Measurements from ENCODE around the gene CBFA2T2. TPM values are rescaled to one million over a fixed set of nuclear protein-coding genes. Genes with fewer than 3 reads are reported as not detected.
"Not testable (repeated sequence)": the region's sequence is repeated elsewhere in the genome, so short reads cannot be mapped to it uniquely, and the experiment has no call there.

Gene CBFA2T2
- total and polyA plus RNA-seq, 8 donors = 2.9 to 29.9 (median 12.0) TPM

- H3K4me1 ChIP-seq = peaks cover 0 to 31% (median 15%) of the 10 kb centered on the region in 4 donors
- peak in 1 of 2 donors; percentile 74 for DNase-seq
- no peaks in the 10 kb centered on the region for H3K9me3 ChIP-seq
- WGBS, 5 donors = 68 to 81% (median 76%) methylated on average over 8 of the region's 8 CpGs
- peak overlapping the region in 3 of 5 donors; percentile 15 to 65 (median 27) for H3K27ac ChIP-seq
- H3K36me3 ChIP-seq = no peaks in the 10 kb centered on the region
- H3K4me3 ChIP-seq = no peak overlapping the region
- TF ChIP-seq CTCF (IDR thresholded peaks at IDR 0.05) (no peak), POLR2AphosphoS5 (IDR thresholded peaks at IDR 0.05) (no peak), EP300 (IDR thresholded peaks at IDR 0.05) (no peak)
- intact Hi-C loops (cut with DNase I; ENCODE audit: low total_unique reads) = no loop called here
- no peaks in the 10 kb centered on the region for H3K27me3 ChIP-seq
Measured at GRCh38 chr20:33697129-33697528, 207.2 kb downstream of the CBFA2T2 start.

GRCh38 chr20:33698966-33699365 is 209.1 kb downstream of the CBFA2T2 start:
- 93 to 99% (median 97%) methylated on average over 8 to 23 of the region's 27 CpGs; no CpG with 5 or more reads in 1 of the 5 donors for WGBS, 5 donors
- DNase-seq; H3K36me3 ChIP-seq; intact Hi-C loops (cut with DNase I; ENCODE audit: low total_unique reads); H3K9me3 ChIP-seq; H3K27me3 ChIP-seq; H3K27ac ChIP-seq; H3K4me3 ChIP-seq: not testable (repeated sequence)
- H3K4me1 ChIP-seq = peaks cover 0 to 27% (median 15%) of the 10 kb centered on the region in 4 donors

Other genes starting within 250 kb of the CBFA2T2 start
- gene BPIFB1, start 206.9 kb upstream of the CBFA2T2 start, total RNA-seq = 10 to 100 TPM in 4 of 5 donors, not detected in 1; 20.2 to 58.9 (median 44.5) TPM
- gene BPIFB1, start 206.9 kb upstream of the CBFA2T2 start, polyA plus RNA-seq = 100 to 1,000 TPM in 1 of 3 donors, 10 to 100 TPM in 1, 1 to 10 TPM in 1; 2.3 to 169 (median 22.7) TPM
- 10 to 100 TPM; 12.0 to 30.7 (median 14.6) TPM for gene CDK5RAP1, start 88.6 kb upstream of the CBFA2T2 start, total RNA-seq
- gene CDK5RAP1, start 88.6 kb upstream of the CBFA2T2 start, polyA plus RNA-seq = 10 to 100 TPM; 21.7 to 38.7 (median 31.0) TPM
- gene SNTA1, start 46.3 kb upstream of the CBFA2T2 start, total RNA-seq = 10 to 100 TPM in 4 of 5 donors, 1 to 10 TPM in 1; 8.8 to 40.8 (median 27.4) TPM
- gene SNTA1, start 46.3 kb upstream of the CBFA2T2 start, polyA plus RNA-seq = 10 to 100 TPM; 16.0 to 23.5 (median 21.7) TPM
- gene C20orf144, start 172.2 kb downstream of the CBFA2T2 start, total RNA-seq = not detected
- gene C20orf144, start 172.2 kb downstream of the CBFA2T2 start, polyA plus RNA-seq = under 1 TPM in 2 of 3 donors, not detected in 1; 0.19 to 0.31 TPM
- gene ACTL10, start 176.8 kb downstream of the CBFA2T2 start, total RNA-seq = 10 to 100 TPM in 1 of 5 donors, 1 to 10 TPM in 3, not detected in 1; 1.1 to 12.3 (median 1.3) TPM
- gene ACTL10, start 176.8 kb downstream of the CBFA2T2 start, polyA plus RNA-seq = 1 to 10 TPM; 1.4 to 2.9 (median 2.4) TPM
- gene NECAB3, start 184.3 kb downstream of the CBFA2T2 start, total RNA-seq = 100 to 1,000 TPM in 3 of 5 donors, 10 to 100 TPM in 2; 28.1 to 335 (median 113) TPM
- gene NECAB3, start 184.3 kb downstream of the CBFA2T2 start, polyA plus RNA-seq = 10 to 100 TPM; 31.4 to 60.0 (median 51.3) TPM
- 10 to 100 TPM in 2 of 5 donors, 1 to 10 TPM in 3; 2.3 to 24.9 (median 4.2) TPM for gene E2F1, start 196.3 kb downstream of the CBFA2T2 start, total RNA-seq
- 1 to 10 TPM; 2.3 to 8.1 (median 4.9) TPM for gene E2F1, start 196.3 kb downstream of the CBFA2T2 start, polyA plus RNA-seq
- 10 to 100 TPM in 2 of 5 donors, 1 to 10 TPM in 2, under 1 TPM in 1; 0.72 to 36.8 (median 6.1) TPM for gene PXMP4, start 230.2 kb downstream of the CBFA2T2 start, total RNA-seq
- 1 to 10 TPM; 4.0 to 5.9 (median 5.4) TPM for gene PXMP4, start 230.2 kb downstream of the CBFA2T2 start, polyA plus RNA-seq
- gene ZNF341, start 241.9 kb downstream of the CBFA2T2 start, total RNA-seq = 1 to 10 TPM in 4 of 5 donors, under 1 TPM in 1; 0.58 to 6.2 (median 1.3) TPM
- 1 to 10 TPM; 1.4 to 3.7 (median 2.4) TPM for gene ZNF341, start 241.9 kb downstream of the CBFA2T2 start, polyA plus RNA-seq

Data from stomach (tissue), 9 donors.